Neuron (in vitro differentiated cells): Measurements from ENCODE around the gene TCF4.

Source experiments
- H2AFZ ChIP-seq: one replicate; pipeline ENCODE4 v1.6.1; 2013; ENCODE audit warnings: low read depth, mild to moderate bottlenecking, inconsistent platforms, low read length, moderate library complexity
- H3K27me3 ChIP-seq: one replicate; pipeline ENCODE4 v1.6.1; 2013; ENCODE audit warnings: low read length; ENCODE audit not compliant: insufficient read depth
- H3K36me3 ChIP-seq: one replicate; pipeline ENCODE4 v1.6.1; 2013; ENCODE audit warnings: low read length; ENCODE audit not compliant: insufficient read depth
- H3K4me1 ChIP-seq: one replicate; pipeline ENCODE4 v1.6.1; 2013; ENCODE audit warnings: low read length; ENCODE audit not compliant: insufficient read depth
- H3K4me3 ChIP-seq: 2 replicates; pipeline ENCODE4 v1.5.1; 2013; ENCODE audit warnings: mild to moderate bottlenecking, low read length, moderate library complexity
- H3K9me3 ChIP-seq: one replicate; pipeline ENCODE4 v1.6.1; 2013; ENCODE audit warnings: low read length

The TCF4 gene

DNA sequence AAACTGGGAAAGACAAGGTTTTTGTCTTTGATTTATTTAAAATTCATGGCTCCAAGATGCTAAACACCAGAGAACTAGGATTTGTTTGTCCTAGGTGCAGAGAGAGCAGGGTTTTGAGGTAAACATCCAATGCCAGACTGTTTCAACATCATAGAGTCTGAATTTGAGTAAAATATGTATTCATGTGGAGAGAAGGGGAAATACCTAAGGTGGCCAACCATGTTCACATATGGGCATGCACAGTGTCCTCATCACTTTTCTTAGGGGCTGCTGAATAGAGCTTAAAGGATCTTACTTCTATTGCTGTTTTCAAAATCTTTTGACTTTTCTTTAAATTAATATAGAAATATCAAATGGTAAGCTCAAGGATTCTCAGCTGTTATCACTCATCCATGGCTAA lies 341.7 kb downstream of the TCF4 start:
- Histone ChIP-seq H3K4me3 (no peak overlapping the region), H3K9me3 (no peaks in the 10 kb centered on the region), H3K27me3 (no peaks in the 10 kb centered on the region), H2AFZ (no peak overlapping the region), H3K36me3 (peaks cover 8% of the 10 kb centered on the region), H3K4me1 (no peaks in the 10 kb centered on the region)

GRCh38 chr18:55245211-55245614 lies 342.8 kb downstream of the TCF4 start:
- Histone ChIP-seq H3K27me3 (no peaks in the 10 kb centered on the region), H3K4me3 (no peak overlapping the region), H3K4me1 (no peaks in the 10 kb centered on the region), H3K36me3 (peaks cover 4% of the 10 kb centered on the region), H3K9me3 (no peaks in the 10 kb centered on the region), H2AFZ (no peak overlapping the region)

- H3K9me3 ChIP-seq: no peaks in the 10 kb centered on the region
- H3K4me1 ChIP-seq: no peaks in the 10 kb centered on the region
- no peak overlapping the region for H2AFZ ChIP-seq
- H3K27me3 ChIP-seq: no peaks in the 10 kb centered on the region
- H3K36me3 ChIP-seq: peaks cover 4% of the 10 kb centered on the region
- H3K4me3 ChIP-seq: no peak overlapping the region
Observed at GRCh38 chr18:55244546-55244945, 343.4 kb downstream of the TCF4 start.

- Histone ChIP-seq H3K27me3 (no peaks in the 10 kb centered on the region), H2AFZ (no peak overlapping the region), H3K4me3 (no peak overlapping the region), H3K4me1 (no peaks in the 10 kb centered on the region), H3K9me3 (no peaks in the 10 kb centered on the region), H3K36me3 (peaks cover 4% of the 10 kb centered on the region)
Observed at GRCh38 chr18:55243857-55244256, 344.1 kb downstream of the TCF4 start.

DNA sequence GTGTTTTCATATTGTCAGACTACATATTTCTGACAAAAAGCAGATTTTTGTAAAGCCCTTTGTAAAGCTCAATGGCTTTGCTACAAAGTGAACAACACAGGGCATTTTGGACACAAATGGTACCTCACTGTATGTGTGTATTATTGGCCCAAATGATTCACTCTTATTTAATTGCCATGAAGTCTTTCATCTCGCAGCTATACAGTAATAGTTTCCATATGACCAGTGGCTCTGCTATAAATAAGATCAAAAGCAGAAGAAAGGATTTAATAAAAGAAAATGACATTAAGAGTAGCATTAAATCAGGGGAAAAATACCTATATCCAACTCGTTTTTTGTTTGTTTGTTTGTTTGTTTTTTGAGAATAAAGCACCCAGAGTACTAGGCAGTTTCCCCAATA lies 344.7 kb downstream of the TCF4 start:
- Histone ChIP-seq H3K27me3 (no peaks in the 10 kb centered on the region), H2AFZ (no peak overlapping the region), H3K9me3 (no peaks in the 10 kb centered on the region), H3K4me3 (no peak overlapping the region), H3K36me3 (peaks cover 4% of the 10 kb centered on the region), H3K4me1 (no peaks in the 10 kb centered on the region)

GRCh38 chr18:55240978-55241377 lies 347.0 kb downstream of the TCF4 start:
- H3K36me3 ChIP-seq: peaks cover 4% of the 10 kb centered on the region
- no peak overlapping the region for H3K4me3 ChIP-seq
- no peaks in the 10 kb centered on the region for H3K9me3 ChIP-seq
- no peaks in the 10 kb centered on the region for H3K4me1 ChIP-seq
- H3K27me3 ChIP-seq: no peaks in the 10 kb centered on the region
- H2AFZ ChIP-seq: no peak overlapping the region

DNA sequence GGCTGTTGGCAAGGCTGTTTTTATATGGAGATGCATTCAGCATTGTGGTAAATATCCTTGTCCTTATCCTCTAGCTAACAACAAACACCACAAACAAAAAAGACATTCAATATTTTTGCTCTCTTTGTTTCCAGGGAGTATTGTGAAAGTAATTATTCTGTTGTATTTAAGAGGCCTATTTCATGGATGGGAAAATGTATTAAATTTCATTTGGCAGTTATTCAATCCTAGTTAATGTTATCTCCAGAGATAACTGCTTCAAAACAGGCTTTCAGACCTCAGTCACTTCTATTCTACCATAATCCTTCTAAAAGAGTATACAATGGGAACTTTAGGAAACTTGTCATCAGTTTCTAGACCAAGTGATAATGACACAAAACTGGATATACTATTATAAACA lies 348.3 kb downstream of the TCF4 start:
- H3K36me3 ChIP-seq: peaks cover 4% of the 10 kb centered on the region

DNA sequence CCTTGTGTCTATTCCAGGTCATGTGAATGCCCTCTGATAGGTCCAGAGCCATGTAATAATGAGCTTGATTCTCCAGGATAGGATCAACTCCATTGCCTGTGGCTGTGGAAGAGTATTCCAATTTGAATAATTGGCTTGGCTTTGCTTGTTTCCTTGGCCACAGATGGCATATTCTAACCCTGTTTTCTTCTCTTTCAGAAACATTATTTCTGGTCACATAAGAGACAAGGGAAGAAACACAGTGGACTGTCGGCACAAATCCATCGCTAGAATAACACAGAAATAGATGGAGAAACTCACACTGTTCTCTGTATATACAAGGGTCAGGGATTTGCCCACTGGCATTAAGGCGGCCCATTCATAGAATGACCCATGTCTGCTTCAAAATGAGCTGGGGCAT lies 350.3 kb downstream of the TCF4 start:
- no peaks in the 10 kb centered on the region for H3K4me1 ChIP-seq
- H3K9me3 ChIP-seq: no peaks in the 10 kb centered on the region
- H3K27me3 ChIP-seq: no peaks in the 10 kb centered on the region
- no peak overlapping the region for H3K4me3 ChIP-seq
- H2AFZ ChIP-seq: no peak overlapping the region
- peaks cover 16% of the 10 kb centered on the region for H3K36me3 ChIP-seq

More for the DNA sequence above, 348.3 kb downstream of the TCF4 start:
- Histone ChIP-seq H3K4me3 (no peak overlapping the region), H3K27me3 (no peaks in the 10 kb centered on the region), H2AFZ (no peak overlapping the region), H3K9me3 (no peaks in the 10 kb centered on the region), H3K4me1 (no peaks in the 10 kb centered on the region)

DNA sequence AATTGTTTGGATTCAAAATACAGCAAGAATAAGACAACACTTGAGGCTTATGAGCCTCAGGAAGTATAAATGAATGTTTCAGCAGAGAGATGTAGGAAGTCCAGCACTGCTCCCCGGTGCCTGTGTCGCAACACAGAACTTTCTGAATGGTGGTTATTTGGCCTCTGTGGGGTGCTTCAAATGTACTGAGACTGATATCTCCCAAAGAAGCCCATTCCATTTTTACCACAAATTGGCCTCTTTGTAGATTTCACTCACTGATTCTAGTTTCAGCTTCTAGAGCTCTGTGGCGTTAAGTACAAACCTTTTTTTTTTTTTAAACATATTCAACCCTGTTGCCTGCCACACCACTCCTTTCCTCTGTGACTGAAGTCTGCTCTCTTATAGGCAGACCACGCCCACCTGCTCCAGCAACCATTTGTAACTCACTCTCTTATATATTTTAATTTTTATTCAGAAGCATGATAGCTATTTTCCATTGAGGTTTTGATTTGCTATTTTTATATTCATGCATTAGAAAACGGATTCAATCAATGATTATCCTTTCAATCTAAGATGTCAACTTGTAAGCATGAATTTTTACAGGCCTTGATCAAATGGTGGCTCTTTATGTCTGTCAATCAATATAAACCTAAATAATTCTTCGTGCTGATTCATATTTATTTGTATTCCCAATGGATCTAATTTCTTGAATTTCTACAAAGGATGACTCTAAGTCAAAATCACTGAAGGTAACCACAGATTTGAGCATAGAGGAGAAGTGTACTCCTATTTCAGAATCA lies 351.7 kb downstream of the TCF4 start:
- H3K4me1 ChIP-seq: no peaks in the 10 kb centered on the region
- no peaks in the 10 kb centered on the region for H3K9me3 ChIP-seq
- peaks cover 24% of the 10 kb centered on the region for H3K36me3 ChIP-seq
- H3K27me3 ChIP-seq: no peaks in the 10 kb centered on the region
- H3K4me3 ChIP-seq: no peak overlapping the region
- no peak overlapping the region for H2AFZ ChIP-seq

- no peak overlapping the region for H3K4me3 ChIP-seq
Observed at GRCh38 chr18:55235094-55235461, 352.9 kb downstream of the TCF4 start.

GRCh38 chr18:55234366-55235093 lies 353.5 kb downstream of the TCF4 start:
- no peaks in the 10 kb centered on the region for H3K4me1 ChIP-seq
- peaks cover 34% of the 10 kb centered on the region for H3K36me3 ChIP-seq
- no peak overlapping the region for H2AFZ ChIP-seq
- H3K9me3 ChIP-seq: no peaks in the 10 kb centered on the region
- no peaks in the 10 kb centered on the region for H3K27me3 ChIP-seq
- no peak overlapping the region for H3K4me3 ChIP-seq

More at GRCh38 chr18:55235094-55235461, 352.9 kb downstream of the TCF4 start:
- Histone ChIP-seq H3K36me3 (peaks cover 33% of the 10 kb centered on the region), H3K27me3 (no peaks in the 10 kb centered on the region), H3K4me1 (no peaks in the 10 kb centered on the region), H2AFZ (no peak overlapping the region), H3K9me3 (no peaks in the 10 kb centered on the region)

- Histone ChIP-seq H2AFZ (no peak overlapping the region), H3K9me3 (no peaks in the 10 kb centered on the region), H3K4me3 (no peak overlapping the region), H3K36me3 (peaks cover 34% of the 10 kb centered on the region), H3K4me1 (peaks cover 3% of the 10 kb centered on the region), H3K27me3 (no peaks in the 10 kb centered on the region)
Observed at GRCh38 chr18:55233857-55234256, 354.1 kb downstream of the TCF4 start.

DNA sequence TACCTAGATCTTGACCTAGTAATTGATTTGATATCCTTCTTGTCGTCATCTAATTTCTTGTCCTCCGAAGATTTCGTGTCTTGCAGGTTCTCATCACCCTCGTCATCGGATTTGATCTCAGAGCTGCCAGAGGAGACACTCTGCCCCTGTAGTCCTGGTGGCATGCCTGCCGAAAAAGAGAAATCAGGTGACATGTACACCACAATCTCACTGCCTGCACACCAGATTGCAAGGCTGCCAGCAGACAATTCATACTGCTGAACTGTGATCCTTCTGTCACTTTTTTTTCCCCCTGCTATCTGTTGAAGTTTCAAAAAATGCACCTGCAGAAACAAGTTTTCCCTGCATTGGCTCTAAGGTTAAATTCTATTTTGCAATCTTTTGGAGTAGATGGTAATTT lies 355.5 kb downstream of the TCF4 start:
- Histone ChIP-seq H3K4me1 (peaks cover 16% of the 10 kb centered on the region), H3K4me3 (no peak overlapping the region), H3K36me3 (peaks cover 41% of the 10 kb centered on the region), H3K9me3 (no peaks in the 10 kb centered on the region), H3K27me3 (no peaks in the 10 kb centered on the region), H2AFZ (no peak overlapping the region)
